DMS 273 treated with DMSO at 0.1 percent for 48 hours (cell line): ENCODE data around the gene HIP1.
"Not testable (repeated sequence)": the region's sequence is repeated elsewhere in the genome, so short reads cannot be mapped to it uniquely, and the experiment has no call there.

ENCODE experiments used
- DNase-seq: peaks from one replicate; lab custom pipeline; 2025; lab: John Stamatoyannopoulos, UW

HIP1 gene

GRCh38 chr7:75716992-75717626 is 21.6 kb downstream of the HIP1 start:
- no peak for DNase-seq

- no peak for DNase-seq
Observed at GRCh38 chr7:75715864-75716263, 22.9 kb downstream of the HIP1 start.

GRCh38 chr7:75712517-75713361 is 26.0 kb downstream of the HIP1 start:
- no peak for DNase-seq

GRCh38 chr7:75711656-75712514 is 26.9 kb downstream of the HIP1 start:
- DNase-seq = no peak

- DNase-seq = no peak
Observed at GRCh38 chr7:75711076-75711475, 27.7 kb downstream of the HIP1 start.

- no peak for DNase-seq
Observed at GRCh38 chr7:75704928-75705327, 33.8 kb downstream of the HIP1 start.

GRCh38 chr7:75702515-75702914 is 36.2 kb downstream of the HIP1 start:
- DNase-seq = no peak

GRCh38 chr7:75699993-75700392 is 38.7 kb downstream of the HIP1 start:
- DNase-seq = no peak

GRCh38 chr7:75698358-75698757 is 40.4 kb downstream of the HIP1 start:
- no peak for DNase-seq

GRCh38 chr7:75696263-75697037 is 42.3 kb downstream of the HIP1 start:
- no peak for DNase-seq

- peak; percentile 43 for DNase-seq
Observed at GRCh38 chr7:75694638-75695399, 43.9 kb downstream of the HIP1 start.

- DNase-seq = not testable (repeated sequence)
Observed at GRCh38 chr7:75693668-75694067, 45.1 kb downstream of the HIP1 start.

GRCh38 chr7:75691793-75692543 is 46.8 kb downstream of the HIP1 start:
- DNase-seq = no peak

GRCh38 chr7:75690121-75690523 is 48.6 kb downstream of the HIP1 start:
- no peak for DNase-seq

- no peak for DNase-seq
Observed at GRCh38 chr7:75689246-75690099, 49.3 kb downstream of the HIP1 start.

GRCh38 chr7:75688200-75689136 is 50.3 kb downstream of the HIP1 start:
- no peak for DNase-seq

- no peak for DNase-seq
Observed at GRCh38 chr7:75687246-75688088, 51.3 kb downstream of the HIP1 start.
